Peyer's patch (tissue), 4 donors: ENCODE measurements around the gene C15orf39. TPM values are rescaled to one million over a fixed set of nuclear protein-coding genes. Genes with fewer than 3 reads are reported as not detected.
"Not testable (repeated sequence)": the region's sequence is repeated elsewhere in the genome, so short reads cannot be mapped to it uniquely, and the experiment has no call there.

Experiments used
- DNase-seq, 3 donors: peaks; one replicate each; pipeline ENCODE4 v3.0.0-alpha.2; 2017 to 2019
- H3K27ac ChIP-seq, 4 donors: fragments of 200-600 bp; sonication (generic); one replicate each; pipeline ENCODE4 v1.5.1; 2016 to 2019
- H3K27me3 ChIP-seq, 2 donors: fragments of 200-600 bp; sonication (generic); one replicate each; pipeline ENCODE4 v1.5.1; 2019
- H3K36me3 ChIP-seq, 3 donors: fragments of 200-600 bp; sonication (generic); one replicate each; pipeline ENCODE4 v1.5.1; 2016 to 2019
- H3K4me1 ChIP-seq, 4 donors: fragments of 200-600 bp; sonication (generic); one replicate each; pipeline ENCODE4 v1.5.1; 2016 to 2019
- H3K4me3 ChIP-seq, 4 donors: fragments of 200-600 bp; sonication (generic); 1 replicate in 3 of 4; 2 replicates in 1 of 4; pipeline ENCODE4 v1.5.1; 2016 to 2019; ENCODE audit warnings: mild to moderate bottlenecking in 1 of 4
- H3K9me3 ChIP-seq, 4 donors: fragments of 200-600 bp; sonication (generic); one replicate each; pipeline ENCODE4 v1.5.1; 2016 to 2019; ENCODE audit warnings: mild to moderate bottlenecking in 1 of 4
- POLR2A ChIP-seq, 2 donors: fragments of 450-650 bp; IDR thresholded peaks; one replicate each; pipeline ENCODE4 v1.5.1; 2017; ENCODE audit warnings: antibody characterized with exemption in 2 of 2, mild to moderate bottlenecking in 2 of 2, moderate library complexity in 2 of 2
- total RNA-seq, 4 donors: library from RNA; depleted of rRNA; stranded (reverse); fragments of >200 nt; gene quantifications; one replicate each; pipeline ENCODE4 v1.1.0, GENCODE V29; 2016
- TF ChIP-seq, protein P1 (sequence below), 6 experiments: fragments of 450-650 bp in 4 of 6; fragments of 200-600 bp in 2 of 6; sonication (generic) in 1 of 6; IDR thresholded peaks; one replicate each; pipeline ENCODE4 v1.5.1; 2017 to 2019; ENCODE audit warnings: antibody characterized with exemption in 6 of 6, mild to moderate bottlenecking in 3 of 6, moderate library complexity in 1 of 6

Gene C15orf39
- total RNA-seq, 4 donors from 2014 or later = 13.1 to 31.9 (median 26.7) TPM

DNA sequence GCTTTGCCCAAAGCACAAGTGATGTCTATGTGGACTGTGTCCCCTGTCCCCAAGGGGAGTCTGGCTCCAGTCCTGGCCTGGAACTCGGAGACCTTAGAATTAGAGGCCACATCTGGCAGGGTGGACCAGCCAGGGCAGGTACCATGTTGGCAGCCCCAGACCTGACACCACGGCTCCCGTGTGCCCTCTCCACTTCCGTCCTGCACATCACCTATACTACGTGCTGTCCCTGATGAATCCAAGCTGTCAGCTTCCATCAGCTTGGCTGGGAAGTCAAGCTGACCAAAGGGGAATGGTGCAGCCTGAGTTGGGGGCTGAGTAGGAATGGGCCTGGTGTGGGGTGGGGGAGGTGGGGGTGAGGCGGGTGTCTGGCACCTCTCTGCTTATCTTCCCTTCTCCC is 15.3 kb downstream of the C15orf39 start:
- Histone ChIP-seq H3K4me1 (no peaks in the 10 kb centered on the region), H3K27me3 (no peaks in the 10 kb centered on the region), H3K9me3 (no peaks in the 10 kb centered on the region), H3K4me3 (no peak overlapping the region), H3K27ac (no peak overlapping the region), H3K36me3 (peaks cover 0 to 12% (median 0%) of the 10 kb centered on the region in 3 donors)
- TF ChIP-seq POLR2A (IDR thresholded peaks at IDR 0.05) = no peak
- TF ChIP-seq, protein P1, sequence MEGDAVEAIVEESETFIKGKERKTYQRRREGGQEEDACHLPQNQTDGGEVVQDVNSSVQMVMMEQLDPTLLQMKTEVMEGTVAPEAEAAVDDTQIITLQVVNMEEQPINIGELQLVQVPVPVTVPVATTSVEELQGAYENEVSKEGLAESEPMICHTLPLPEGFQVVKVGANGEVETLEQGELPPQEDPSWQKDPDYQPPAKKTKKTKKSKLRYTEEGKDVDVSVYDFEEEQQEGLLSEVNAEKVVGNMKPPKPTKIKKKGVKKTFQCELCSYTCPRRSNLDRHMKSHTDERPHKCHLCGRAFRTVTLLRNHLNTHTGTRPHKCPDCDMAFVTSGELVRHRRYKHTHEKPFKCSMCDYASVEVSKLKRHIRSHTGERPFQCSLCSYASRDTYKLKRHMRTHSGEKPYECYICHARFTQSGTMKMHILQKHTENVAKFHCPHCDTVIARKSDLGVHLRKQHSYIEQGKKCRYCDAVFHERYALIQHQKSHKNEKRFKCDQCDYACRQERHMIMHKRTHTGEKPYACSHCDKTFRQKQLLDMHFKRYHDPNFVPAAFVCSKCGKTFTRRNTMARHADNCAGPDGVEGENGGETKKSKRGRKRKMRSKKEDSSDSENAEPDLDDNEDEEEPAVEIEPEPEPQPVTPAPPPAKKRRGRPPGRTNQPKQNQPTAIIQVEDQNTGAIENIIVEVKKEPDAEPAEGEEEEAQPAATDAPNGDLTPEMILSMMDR (IDR thresholded peaks at IDR 0.05) = no peak
- DNase-seq = no peak

DNA sequence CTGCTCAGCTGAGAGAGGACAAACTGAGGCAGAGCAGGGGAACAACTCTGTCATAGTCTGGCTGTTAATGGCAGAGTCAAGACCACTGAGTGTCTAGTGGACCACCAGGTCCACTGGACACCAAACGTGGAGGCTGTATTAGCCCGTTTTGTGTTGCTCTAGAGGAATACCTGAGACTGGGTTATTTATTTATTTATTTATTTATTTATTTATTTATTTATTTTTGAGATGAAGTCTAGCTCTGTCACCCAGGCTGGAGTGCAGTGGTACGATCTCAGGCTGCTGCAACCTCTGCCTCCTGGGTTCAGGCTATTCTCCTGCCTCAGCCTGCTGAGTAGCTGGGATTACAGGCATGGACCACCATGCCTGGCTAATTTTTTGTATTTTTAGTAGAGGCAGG is 15.9 kb downstream of the C15orf39 start:
- not testable (repeated sequence) for H3K27me3 ChIP-seq, H3K4me1 ChIP-seq, H3K27ac ChIP-seq, DNase-seq, H3K4me3 ChIP-seq, H3K36me3 ChIP-seq, H3K9me3 ChIP-seq

DNA sequence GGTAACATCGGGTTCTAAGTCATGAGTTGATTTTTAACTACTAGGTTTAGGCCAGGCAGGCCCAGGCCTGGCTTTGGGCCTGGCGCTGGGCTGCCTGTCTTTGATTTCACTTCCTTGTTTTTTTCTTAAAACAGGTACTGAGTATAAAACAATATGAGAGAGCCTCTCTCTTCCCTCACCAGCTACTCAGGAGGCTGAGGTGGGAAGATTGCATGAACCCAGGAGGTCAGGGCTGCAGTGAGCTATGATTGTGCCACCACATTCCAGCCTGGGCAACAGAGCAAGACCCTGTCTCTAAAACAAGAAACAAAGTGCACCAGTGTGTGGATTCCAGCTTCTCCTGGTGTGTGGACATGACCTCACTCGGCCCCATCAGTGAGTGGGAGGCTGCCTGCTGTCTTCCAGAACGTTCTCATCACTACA is 17.8 kb downstream of the C15orf39 start:
- H3K4me3 ChIP-seq, H3K27ac ChIP-seq: not testable (repeated sequence)
- DNase-seq = peak in 1 of 3 donors; percentile 39

GRCh38 chr15:75223688-75224087 is 22.0 kb downstream of the C15orf39 start:
- no peaks in the 10 kb centered on the region for H3K36me3 ChIP-seq
- no peak for TF ChIP-seq POLR2A (IDR thresholded peaks at IDR 0.05)
- TF ChIP-seq, protein P1 (IDR thresholded peaks at IDR 0.05) = no peak
- DNase-seq = no peak
- H3K27ac ChIP-seq = no peak overlapping the region
- H3K27me3 ChIP-seq = no peaks in the 10 kb centered on the region
- no peak overlapping the region for H3K4me3 ChIP-seq
- no peaks in the 10 kb centered on the region for H3K9me3 ChIP-seq
- no peaks in the 10 kb centered on the region for H3K4me1 ChIP-seq

More for the DNA sequence above, 17.8 kb downstream of the C15orf39 start:
- H3K36me3 ChIP-seq, H3K4me1 ChIP-seq, H3K9me3 ChIP-seq, H3K27me3 ChIP-seq: not testable (repeated sequence)

- H3K27me3 ChIP-seq = no peaks in the 10 kb centered on the region
- no peaks in the 10 kb centered on the region for H3K36me3 ChIP-seq
- H3K27ac ChIP-seq = no peak overlapping the region
- no peak overlapping the region for H3K4me3 ChIP-seq
- DNase-seq = no peak
- H3K4me1 ChIP-seq = no peaks in the 10 kb centered on the region
- H3K9me3 ChIP-seq = no peaks in the 10 kb centered on the region
- no peak for TF ChIP-seq POLR2A (IDR thresholded peaks at IDR 0.05)
Observed at GRCh38 chr15:75224281-75224680, 22.6 kb downstream of the C15orf39 start.

DNA sequence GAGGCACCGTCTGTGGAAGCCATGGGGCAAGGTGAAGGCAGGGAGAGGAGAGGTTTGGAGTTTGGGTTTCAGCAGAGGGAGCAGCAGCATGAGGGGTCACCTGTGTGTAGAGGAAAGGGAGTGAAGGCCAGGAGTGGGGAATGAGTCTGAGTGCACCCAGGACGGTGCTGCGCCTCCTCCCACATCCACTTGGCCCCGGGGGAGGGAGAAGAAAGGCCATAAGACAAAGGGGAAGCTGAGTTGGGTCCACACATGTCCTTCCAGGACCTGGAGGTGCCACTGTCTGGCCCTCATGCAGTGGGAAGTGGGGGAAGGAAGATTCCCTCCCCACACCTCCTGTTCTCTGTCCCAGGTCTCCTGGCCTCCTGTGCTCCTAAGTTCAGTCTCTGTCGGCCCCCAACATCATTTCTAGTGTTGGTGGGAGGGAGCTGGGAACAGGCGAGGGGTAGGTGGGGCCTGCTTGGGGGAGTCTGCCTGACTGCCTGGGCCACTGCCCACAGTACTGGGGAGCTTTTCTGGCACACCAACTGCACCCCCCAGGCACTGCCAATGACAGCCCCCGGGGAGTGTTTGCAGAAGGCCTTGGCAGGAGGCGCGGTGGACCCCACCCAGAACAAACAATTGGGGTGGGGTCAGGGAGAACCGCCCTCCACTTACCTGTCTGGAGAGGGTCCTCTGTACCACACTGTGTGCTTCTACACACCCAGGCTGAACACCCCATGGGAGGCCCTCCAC is 23.6 kb downstream of the C15orf39 start:
- H3K36me3 ChIP-seq, H3K9me3 ChIP-seq, H3K27me3 ChIP-seq, H3K4me3 ChIP-seq, H3K4me1 ChIP-seq, H3K27ac ChIP-seq: not testable (repeated sequence)
- DNase-seq = peak in 1 of 3 donors; percentile 37

GRCh38 chr15:75225951-75226732 is 24.5 kb downstream of the C15orf39 start:
- TF ChIP-seq POLR2A (IDR thresholded peaks at IDR 0.05) = no peak
- TF ChIP-seq, protein P1 (IDR thresholded peaks at IDR 0.05) = no peak
- Histone ChIP-seq H3K27me3 (no peaks in the 10 kb centered on the region), H3K36me3 (no peaks in the 10 kb centered on the region), H3K27ac (no peak overlapping the region), H3K4me1 (no peaks in the 10 kb centered on the region), H3K9me3 (no peaks in the 10 kb centered on the region), H3K4me3 (no peak overlapping the region)
- peak in 1 of 3 donors; percentile 37 for DNase-seq

DNA sequence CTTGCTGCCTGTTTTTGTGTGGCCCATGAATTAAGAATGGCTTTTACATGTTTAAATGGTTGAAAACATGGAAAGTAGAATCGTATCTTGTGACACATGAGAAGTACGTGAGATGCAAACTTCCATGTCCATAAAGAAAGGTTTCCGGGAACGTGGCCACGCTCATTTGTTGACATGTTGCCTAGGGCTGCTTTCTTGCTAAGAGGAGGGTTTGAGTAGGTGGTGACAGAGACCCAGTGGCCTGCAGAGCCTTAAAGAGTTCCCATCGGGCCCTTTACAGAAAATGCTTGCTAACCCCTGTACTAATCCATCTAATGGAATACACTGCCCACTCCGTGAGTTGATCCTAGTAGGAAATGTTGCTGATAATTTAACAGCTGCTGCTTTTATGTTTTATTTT is 25.4 kb downstream of the C15orf39 start:
- DNase-seq, H3K36me3 ChIP-seq, H3K27me3 ChIP-seq, H3K4me3 ChIP-seq, H3K4me1 ChIP-seq, H3K9me3 ChIP-seq, H3K27ac ChIP-seq: not testable (repeated sequence)
